CD4-positive, alpha-beta T cell treated with Interleukin-4 for 1 hour (primary cell): Measurements from ENCODE around the gene GARIN5B.
A peak's percentile ranks its signal among the peaks of the same experiment; 100 is the strongest.

Source experiments
- DNase-seq, 2 donors: peaks; one replicate each; pipeline ENCODE4 v3.0.0-alpha.2; 2020 to 2022

The GARIN5B gene

GRCh38 chr19:55319785-55320184 is 43.3 kb downstream of the GARIN5B start:
- DNase-seq = no peak

DNA sequence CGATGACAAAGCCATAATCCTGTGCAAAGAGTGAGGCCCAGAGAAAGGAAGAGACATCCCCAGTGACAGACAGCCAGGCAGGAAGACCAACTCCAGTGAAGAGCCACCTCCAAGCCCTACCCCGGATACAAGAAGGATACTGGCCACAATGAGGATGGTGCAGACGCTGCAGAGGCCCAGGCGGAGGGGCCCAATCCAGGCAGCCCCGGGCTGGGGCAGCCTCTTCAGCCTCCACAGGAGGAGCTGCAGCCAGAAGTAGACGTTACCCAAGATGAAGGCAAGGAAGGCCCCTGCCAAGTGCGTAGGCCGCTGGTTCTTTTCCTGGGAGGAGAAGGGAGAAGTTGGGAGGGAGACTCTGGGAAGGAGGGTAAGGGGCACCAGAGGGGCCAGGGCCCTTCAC is 46.4 kb downstream of the GARIN5B start:
- DNase-seq = no peak

- DNase-seq = no peak
Measured at GRCh38 chr19:55315956-55316525, 47.0 kb downstream of the GARIN5B start.

- DNase-seq = no peak
Measured at GRCh38 chr19:55314396-55314795, 48.7 kb downstream of the GARIN5B start.

- DNase-seq = no peak
Measured at GRCh38 chr19:55312621-55313512, 50.2 kb downstream of the GARIN5B start.

GRCh38 chr19:55311797-55312196 is 51.3 kb downstream of the GARIN5B start:
- no peak for DNase-seq

- DNase-seq = no peak
Measured at GRCh38 chr19:55311397-55311796, 51.7 kb downstream of the GARIN5B start.

DNA sequence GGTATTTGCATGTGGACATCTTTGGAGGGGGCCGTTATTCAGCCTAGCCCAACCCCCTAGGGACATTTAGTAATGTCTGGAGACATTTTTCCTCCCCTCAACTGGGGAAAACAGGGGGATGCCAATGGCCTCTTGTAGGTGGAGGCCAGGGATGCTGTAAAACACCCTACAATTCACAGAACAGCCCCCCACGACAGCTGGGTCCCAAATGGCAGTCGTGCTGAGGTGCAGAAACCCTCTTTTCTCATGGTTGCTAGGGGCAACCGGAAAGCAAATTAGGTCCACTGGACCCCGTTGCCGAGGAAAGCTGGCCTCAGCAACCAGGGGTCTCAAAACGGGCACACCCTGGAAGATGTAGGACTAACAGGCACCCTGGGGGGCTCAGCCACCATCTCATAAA is 52.6 kb downstream of the GARIN5B start:
- DNase-seq = no peak

- no peak for DNase-seq
Measured at GRCh38 chr19:55309448-55309847, 53.6 kb downstream of the GARIN5B start.

- no peak for DNase-seq
Measured at GRCh38 chr19:55308281-55308680, 54.8 kb downstream of the GARIN5B start.

- no peak for DNase-seq
Measured at GRCh38 chr19:55306712-55307111, 56.3 kb downstream of the GARIN5B start.

- DNase-seq = no peak
Measured at GRCh38 chr19:55305983-55306562, 57.0 kb downstream of the GARIN5B start.

- peak; percentile 54 to 65 for DNase-seq
Measured at GRCh38 chr19:55305491-55305890, 57.6 kb downstream of the GARIN5B start.

- DNase-seq = no peak
Measured at GRCh38 chr19:55304980-55305379, 58.1 kb downstream of the GARIN5B start.
